Ishikawa (cell line): ENCODE results near the gene MST1R.
A peak's percentile ranks its signal among the peaks of the same experiment; 100 is the strongest.

Experiments
- CEBPB ChIP-seq: IDR thresholded peaks from 2 replicates; pipeline ENCODE4 v1.6.1; 2012
- CREB1 ChIP-seq: IDR thresholded peaks from 2 replicates; pipeline ENCODE4 v1.6.1; 2012; ENCODE audit warnings: low read depth
- EP300 ChIP-seq: IDR thresholded peaks from 2 replicates; pipeline ENCODE4 v1.6.1; 2012; ENCODE audit warnings: borderline replicate concordance
- FOXM1 ChIP-seq: IDR thresholded peaks from 2 replicates; pipeline ENCODE4 v1.6.1; 2012; ENCODE audit warnings: low read depth, borderline replicate concordance
- NFIC ChIP-seq: IDR thresholded peaks from 2 replicates; pipeline ENCODE4 v1.6.1; 2012
- RAD21 ChIP-seq: IDR thresholded peaks from 2 replicates; pipeline ENCODE4 v1.6.1; 2012; ENCODE audit warnings: low read depth
- TAF1 ChIP-seq: IDR thresholded peaks from 2 replicates; pipeline ENCODE4 v1.6.1; 2012; ENCODE audit warnings: low read depth, mild to moderate bottlenecking
- TCF12 ChIP-seq: IDR thresholded peaks from 2 replicates; pipeline ENCODE4 v1.6.1; 2012; ENCODE audit warnings: low read depth
- TEAD4 ChIP-seq: IDR thresholded peaks from 2 replicates; pipeline ENCODE4 v1.6.1; 2012
- YY1 ChIP-seq: IDR thresholded peaks from 2 replicates; pipeline ENCODE4 v1.6.1; 2012; ENCODE audit warnings: low read depth
- ZBTB7A ChIP-seq: IDR thresholded peaks from 2 replicates; pipeline ENCODE4 v1.6.1; 2012; ENCODE audit warnings: low read depth
- TF ChIP-seq, protein P1 (sequence below): IDR thresholded peaks from 2 replicates; pipeline ENCODE4 v1.6.1; 2012; ENCODE audit warnings: low read depth, mild to moderate bottlenecking
- TF ChIP-seq, protein P2 (sequence below): IDR thresholded peaks from 2 replicates; pipeline ENCODE4 v1.6.1; 2012

MST1R gene

DNA sequence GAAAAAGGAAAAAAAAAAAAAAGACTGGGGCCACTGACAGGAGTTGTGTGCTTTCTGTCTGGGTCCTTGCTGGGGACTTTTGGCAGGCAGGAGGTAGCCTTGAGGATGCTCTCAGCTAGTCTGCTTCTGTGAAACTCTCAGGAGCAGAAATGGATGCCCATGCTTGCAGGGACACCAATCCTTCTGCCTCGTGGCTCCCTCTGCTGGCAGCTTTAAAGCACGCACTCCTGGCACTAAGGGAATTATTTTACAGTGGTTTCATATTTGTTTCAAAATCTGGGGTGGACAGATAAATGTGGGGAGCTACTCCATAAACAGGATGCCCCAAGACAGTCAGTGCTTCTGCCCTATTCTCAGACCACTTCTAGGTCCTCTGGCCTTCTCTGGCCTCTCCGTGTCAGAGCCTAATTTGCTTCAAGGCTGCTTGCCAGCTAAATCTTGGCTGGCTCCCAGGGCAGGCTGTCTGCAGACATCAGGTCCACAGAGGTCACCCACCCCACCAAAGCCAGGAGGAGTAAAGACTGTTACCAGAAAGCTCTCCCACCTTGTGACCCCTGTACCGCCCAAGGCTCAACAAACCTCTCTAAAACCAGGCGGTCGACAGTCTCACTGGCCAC lies 64.4 kb downstream of the MST1R start:
- TF ChIP-seq YY1 (0 out of 2 replicates have a peak, but pooled peaks have one; percentile 52), TCF12 (no peak), RAD21 (peak; percentile 79), EP300 (no peak), TAF1 (no peak), CEBPB (no peak), TEAD4 (no peak), NFIC (peak; percentile 49; the same call in 1 of the 2 replicates), ZBTB7A (no peak), FOXM1 (no peak), CREB1 (no peak)
- TF ChIP-seq, protein P1, sequence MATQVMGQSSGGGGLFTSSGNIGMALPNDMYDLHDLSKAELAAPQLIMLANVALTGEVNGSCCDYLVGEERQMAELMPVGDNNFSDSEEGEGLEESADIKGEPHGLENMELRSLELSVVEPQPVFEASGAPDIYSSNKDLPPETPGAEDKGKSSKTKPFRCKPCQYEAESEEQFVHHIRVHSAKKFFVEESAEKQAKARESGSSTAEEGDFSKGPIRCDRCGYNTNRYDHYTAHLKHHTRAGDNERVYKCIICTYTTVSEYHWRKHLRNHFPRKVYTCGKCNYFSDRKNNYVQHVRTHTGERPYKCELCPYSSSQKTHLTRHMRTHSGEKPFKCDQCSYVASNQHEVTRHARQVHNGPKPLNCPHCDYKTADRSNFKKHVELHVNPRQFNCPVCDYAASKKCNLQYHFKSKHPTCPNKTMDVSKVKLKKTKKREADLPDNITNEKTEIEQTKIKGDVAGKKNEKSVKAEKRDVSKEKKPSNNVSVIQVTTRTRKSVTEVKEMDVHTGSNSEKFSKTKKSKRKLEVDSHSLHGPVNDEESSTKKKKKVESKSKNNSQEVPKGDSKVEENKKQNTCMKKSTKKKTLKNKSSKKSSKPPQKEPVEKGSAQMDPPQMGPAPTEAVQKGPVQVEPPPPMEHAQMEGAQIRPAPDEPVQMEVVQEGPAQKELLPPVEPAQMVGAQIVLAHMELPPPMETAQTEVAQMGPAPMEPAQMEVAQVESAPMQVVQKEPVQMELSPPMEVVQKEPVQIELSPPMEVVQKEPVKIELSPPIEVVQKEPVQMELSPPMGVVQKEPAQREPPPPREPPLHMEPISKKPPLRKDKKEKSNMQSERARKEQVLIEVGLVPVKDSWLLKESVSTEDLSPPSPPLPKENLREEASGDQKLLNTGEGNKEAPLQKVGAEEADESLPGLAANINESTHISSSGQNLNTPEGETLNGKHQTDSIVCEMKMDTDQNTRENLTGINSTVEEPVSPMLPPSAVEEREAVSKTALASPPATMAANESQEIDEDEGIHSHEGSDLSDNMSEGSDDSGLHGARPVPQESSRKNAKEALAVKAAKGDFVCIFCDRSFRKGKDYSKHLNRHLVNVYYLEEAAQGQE: no peak
- TF ChIP-seq, protein P2, sequence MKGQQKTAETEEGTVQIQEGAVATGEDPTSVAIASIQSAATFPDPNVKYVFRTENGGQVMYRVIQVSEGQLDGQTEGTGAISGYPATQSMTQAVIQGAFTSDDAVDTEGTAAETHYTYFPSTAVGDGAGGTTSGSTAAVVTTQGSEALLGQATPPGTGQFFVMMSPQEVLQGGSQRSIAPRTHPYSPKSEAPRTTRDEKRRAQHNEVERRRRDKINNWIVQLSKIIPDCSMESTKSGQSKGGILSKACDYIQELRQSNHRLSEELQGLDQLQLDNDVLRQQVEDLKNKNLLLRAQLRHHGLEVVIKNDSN: no peak
